ENCODE measurements around the gene OR6C4.
"Not testable (repeated sequence)": the region's sequence is repeated elsewhere in the genome, so short reads cannot be mapped to it uniquely, and the experiment has no call there.

OR6C4 gene

DNA sequence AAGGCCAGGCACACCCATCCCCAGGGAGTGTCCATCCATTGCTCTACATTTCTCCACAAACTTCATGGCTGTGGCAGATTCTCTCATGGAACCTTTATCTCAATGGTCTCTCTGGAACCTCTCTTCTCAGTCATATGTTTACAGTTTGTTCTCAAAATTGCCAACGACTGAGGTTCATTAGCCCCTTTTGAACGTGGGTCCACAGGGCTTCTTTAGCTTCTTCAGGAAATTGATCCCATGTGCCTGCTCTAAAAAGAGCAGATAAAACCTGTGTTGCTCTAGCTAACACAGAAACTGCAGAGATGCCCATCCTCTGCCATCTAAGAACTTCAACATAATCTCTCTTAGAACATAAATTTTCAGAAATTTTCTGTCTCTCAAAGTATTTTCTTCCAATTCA, at the start of gene OR6C4:
Gene OR6C4, plus strand, starts transcription at position 301 of the 400 bp plus-strand sequence. CDS start 1,625 bp downstream, outside the sequence.
- no peak for DNase-seq

DNA sequence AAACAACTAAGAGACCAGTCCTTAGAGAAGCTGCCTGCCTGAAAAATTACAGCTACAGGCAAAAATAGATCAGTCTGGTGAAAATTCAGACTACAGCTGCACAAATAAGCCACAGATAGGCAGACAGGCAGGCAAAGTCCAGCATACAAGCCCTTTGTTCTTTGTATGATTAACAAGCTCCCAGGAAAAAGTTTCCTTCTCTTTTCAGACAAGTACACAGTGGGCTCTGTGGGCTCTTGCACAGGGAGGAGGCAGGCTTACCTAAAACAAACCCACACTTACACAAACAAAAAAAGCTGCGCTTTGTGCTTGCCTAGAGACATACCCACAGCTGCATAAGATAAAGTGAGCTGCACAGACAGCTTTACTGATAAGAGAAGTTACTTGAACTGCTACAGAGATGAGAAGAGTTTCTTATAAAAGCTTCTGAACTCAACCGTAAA, 49.6 kb upstream of the OR6C4 start:
- no peak for DNase-seq

DNA sequence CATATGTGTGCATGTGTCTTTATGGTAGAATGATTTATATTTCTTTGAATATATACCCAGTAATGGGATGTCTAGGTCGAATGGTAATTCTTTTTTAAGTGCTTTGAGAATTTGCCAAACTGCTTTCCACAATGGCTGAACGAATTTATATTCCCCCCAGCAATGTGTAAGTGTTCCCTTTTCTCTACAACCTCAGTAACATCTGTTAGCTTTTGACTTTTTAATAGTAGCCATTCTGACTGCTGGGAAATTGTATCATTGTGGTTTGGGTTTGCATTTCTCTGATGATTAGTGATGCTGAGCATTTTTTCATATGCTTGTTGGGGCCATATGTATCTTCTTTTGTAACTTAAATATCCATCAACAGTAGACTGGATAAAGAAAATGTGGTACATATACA, 47.8 kb upstream of the OR6C4 start:
- DNase-seq = no peak

DNA sequence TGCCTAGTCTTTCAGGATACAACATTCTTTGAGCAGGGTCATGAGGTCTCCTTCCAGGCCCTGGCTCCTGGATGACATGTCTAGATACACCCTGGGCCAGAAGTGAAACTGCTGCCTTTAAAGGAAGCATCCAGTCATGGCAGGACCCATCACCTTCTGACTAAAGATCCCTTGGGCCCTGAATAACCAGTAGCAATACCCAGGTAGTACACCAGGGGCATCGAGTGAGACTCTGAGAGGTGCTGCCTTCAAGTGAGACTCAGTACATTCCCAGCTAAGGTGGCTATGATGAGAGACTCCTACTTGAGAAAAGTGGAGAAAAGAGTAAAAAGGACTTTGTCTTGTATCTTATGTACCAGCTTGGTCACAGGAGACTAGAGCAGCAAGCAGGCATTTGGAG, 33.7 kb upstream of the OR6C4 start:
- peak; percentile 1 for DNase-seq

DNA sequence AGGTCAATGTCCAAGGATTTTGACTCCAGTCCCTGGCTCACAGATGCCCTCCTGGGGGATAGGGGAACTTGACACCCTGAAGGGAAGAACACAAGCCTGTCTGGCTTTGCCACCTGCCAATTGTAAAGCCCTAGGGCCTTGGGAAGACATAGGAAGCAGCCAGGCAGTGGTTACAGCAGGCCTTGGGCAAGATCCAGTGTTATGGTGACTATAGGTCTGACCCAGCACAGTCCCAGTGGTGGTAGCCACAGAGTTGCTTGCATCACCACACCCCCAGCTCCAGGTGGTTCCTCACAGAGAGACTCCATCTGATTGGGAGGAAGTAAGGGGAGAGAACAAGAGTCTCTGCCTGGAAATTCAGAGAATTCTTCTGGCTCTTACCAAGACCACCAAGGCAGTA, 33.0 kb upstream of the OR6C4 start:
- DNase-seq = no peak

DNA sequence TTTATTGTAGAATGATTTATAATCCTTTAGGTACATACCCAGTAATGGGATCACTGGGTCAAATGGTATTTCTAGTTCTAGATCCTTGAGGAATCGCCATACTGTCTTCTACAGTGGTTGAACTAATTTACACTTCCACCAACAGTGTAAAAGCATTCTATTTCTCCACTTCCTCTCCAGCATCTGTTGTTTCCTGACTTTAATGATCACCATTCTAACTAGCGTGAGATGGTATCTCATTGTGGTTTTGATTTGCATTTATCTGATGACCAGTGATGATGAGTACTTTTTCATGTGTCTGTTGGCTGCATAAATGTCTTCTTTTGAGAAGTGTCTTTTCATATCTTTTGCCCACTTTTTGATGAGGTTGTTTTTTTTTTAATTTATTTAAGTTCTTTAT, 1.2 kb upstream of the OR6C4 start:
- not testable (repeated sequence) for DNase-seq

DNA sequence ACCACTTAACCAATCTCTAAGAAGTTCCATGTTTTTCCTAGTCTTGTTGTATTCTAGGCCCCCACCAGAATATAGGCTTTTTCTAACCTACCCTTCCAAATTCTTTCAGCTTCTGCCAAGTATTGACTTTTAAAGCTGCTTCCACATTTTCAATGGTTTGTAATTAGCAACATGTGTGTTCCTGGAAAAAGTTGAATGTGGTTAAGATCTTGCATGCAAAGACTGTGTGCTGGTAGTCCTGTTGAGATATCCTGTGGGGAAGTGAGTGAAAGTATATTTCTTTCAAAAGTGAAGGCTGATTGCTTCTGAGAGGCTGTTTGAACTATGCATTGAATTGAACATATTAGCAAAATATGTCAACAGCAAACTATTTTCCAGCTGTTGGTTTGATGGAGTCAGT, 646 bp upstream of the OR6C4 start:
- DNase-seq = no peak

DNA sequence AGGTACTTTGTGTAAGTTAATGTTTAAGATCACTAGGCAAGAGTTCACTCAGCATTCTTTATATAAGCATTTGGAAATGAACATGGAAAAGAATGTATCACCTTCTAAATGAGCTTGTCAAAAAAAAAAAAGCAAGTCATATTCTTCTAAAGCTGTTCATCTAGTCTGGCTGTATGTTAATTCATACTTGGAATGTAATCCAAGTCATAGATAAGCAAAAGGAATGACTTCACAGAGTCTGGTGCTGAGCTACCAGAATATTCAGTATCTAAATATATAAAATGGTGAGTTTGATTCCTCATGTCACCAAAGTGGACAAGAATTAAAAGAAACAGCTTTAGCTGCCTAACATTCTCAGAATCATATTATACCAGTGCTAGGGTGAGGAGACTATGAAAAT, 4.9 kb downstream of the OR6C4 start:
- DNase-seq = no peak

DNA sequence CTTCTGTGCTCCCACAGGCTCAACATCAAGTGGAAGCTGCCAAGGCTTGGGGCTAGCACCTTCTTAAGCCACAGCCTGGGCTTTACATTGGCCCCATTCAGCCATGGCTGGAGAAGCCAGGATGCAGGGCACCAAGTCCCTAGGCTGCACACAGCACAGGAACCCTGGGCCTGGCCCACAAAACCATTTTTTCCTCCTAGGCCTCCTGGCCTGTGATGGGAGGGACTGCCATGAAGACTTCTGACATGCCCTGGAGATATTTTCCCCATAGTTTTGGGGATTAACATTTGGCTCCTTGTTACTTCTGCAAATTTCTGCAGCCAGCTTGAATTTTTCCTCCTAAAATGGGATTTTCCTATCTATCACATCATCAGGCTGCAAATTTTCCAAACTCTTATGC, 20.7 kb downstream of the OR6C4 start:
- DNase-seq = not testable (repeated sequence)

DNA sequence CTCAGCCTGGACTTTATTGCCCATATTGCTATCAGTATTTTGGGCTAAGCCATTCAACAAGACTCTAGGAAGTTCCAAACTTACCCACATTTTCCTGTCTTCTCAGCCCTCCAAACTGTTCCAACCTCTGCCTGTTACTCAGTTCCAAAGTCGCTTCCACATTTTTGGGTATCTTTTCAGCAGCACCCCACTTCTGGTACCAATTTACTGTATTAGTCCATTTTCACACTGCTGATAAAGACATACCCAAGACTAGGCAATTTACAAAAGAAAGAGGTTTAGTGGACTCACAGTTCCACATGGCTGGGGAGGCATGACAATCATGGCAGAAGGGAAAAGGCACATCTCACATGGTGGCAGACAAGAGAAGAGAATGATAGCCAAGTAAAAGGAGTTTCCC, 21.3 kb downstream of the OR6C4 start:
- not testable (repeated sequence) for DNase-seq

DNA sequence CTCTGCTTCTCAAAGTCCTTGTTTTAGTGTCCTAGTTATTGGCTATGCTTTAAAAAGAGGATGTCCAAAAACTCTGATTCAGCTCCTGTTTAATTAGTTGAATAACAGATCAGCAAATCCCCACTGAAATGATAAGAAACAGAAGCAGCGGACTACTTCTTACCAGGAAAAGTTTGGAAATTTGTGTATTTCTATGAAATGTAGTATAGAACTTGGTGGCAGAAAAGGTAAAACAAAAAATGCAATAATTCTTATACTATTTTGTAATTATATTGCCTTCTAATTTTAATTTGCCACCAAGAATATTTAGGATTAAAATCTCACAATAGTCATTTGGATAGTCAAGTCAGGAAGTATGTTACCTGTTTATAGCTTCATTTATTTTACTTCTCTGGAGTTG, 22.8 kb downstream of the OR6C4 start, which contains the start of gene OR2AP1:
Gene OR2AP1, plus strand, starts transcription at position 301 of the 400 bp plus-strand sequence. CDS start 1,947 bp downstream, outside the sequence.
- DNase-seq = no peak

DNA sequence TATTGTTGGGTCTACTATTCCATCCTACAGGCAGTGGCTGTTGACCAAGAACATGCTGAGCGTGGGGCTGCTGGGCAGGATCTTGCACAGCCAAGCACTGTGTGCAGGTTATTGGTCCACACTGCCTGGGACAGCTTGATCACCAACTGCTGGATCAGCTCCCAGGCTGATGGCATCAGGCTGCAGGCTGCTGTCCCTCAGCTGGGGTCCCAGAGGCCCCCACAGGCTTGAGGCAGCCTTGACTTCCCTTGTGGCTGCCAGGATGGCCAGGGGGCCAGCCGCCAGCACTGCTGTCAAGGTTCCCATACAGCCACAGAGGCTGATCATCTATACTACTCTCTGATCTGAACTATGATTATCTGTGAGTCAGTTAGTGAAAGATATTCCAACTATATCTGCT, 32.7 kb downstream of the OR6C4 start:
- no peak for DNase-seq

DNA sequence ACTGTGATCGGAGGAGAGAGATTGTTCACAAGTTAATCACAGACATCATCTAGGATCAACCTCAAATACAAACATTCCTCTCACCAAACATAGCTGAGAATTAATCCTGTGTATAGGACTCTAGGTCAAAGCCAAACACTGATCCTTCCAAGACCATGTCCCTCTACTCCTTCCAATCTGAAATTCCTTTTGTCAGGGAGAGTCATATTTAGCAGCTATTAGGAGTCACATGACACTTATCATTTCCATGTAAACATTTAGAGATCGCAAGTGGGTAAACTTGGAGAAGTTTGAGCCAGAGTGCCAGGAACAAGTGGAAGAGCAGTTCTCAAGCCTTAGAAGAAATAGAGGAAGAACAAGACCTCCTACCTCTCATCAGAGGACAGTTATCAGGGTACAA, 36.4 kb downstream of the OR6C4 start:
- DNase-seq = no peak

DNA sequence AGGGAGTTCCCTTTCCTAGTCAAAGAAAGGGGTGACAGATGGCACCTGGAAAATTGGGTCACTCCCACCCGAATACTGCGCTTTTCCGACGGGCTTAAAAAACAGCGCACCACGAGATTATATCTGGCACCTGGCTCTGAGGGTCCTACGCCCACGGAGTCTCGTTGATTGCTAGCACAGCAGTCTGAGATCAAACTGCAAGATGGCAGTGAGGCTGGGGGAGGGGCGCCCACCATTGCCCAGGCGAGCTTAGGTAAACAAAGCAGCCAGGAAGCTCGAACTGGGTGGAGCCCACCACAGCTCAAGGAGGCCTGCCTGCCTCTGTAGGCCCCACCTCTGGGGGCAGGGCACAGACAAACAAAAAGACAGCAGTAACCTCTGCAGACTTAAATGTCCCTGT, 40.8 kb downstream of the OR6C4 start:
- DNase-seq = not testable (repeated sequence)
